IMR-90 (cell line): ENCODE results near the gene COL9A3. TPM values are rescaled to one million over a fixed set of nuclear protein-coding genes. Genes with fewer than 3 reads are reported as not detected.

Experiments used
- ATAC-seq: fragments of 200-7000 bp; cut with Tn5 transposase; 2 replicates; pipeline ENCODE4 v1.9.1; 2020; ENCODE audit warnings: low read depth, mild to moderate bottlenecking, moderate library complexity
- BruUV-seq: library from RNA; stranded (reverse); fragments of 400-500 nt; replicated peaks from 2 replicates; lab custom pipeline; 2021; lab: Mats Ljungman, UMichigan
- CTCF ChIA-PET: fragments of 300-600 bp; formaldehyde crosslinking; extraction: SDS; loops from one replicate; lab custom pipeline; 2021; ENCODE audit warnings: antibody characterized with exemption; lab: Yijun Ruan, JAX
- POLR2A ChIA-PET: fragments of 300-600 bp; sonication (Branson Sonifier 250); formaldehyde crosslinking; loops from one replicate; lab custom pipeline; 2022; ENCODE audit warnings: antibody characterized with exemption; ENCODE audit not compliant: unreplicated experiment; lab: Charles Lee
- DNase-seq: peaks from one replicate; pipeline ENCODE4 v3.0.0; 2013
- H2AFZ ChIP-seq: replicated peaks from 2 replicates; pipeline ENCODE3; 2013; ENCODE audit warnings: low read length, mild to moderate bottlenecking; ENCODE audit not compliant: poor library complexity
- H2AK5ac ChIP-seq: 2 replicates; pipeline ENCODE4 v1.6.1; 2013; ENCODE audit warnings: low read depth, low read length, inconsistent platforms
- H2AK9ac ChIP-seq: replicated peaks from 2 replicates; pipeline ENCODE3; 2013; ENCODE audit warnings: mild to moderate bottlenecking, low read depth, low read length, moderate library complexity; ENCODE audit not compliant: poor library complexity
- H2BK120ac ChIP-seq: 2 replicates; pipeline ENCODE4 v1.6.1; 2013; ENCODE audit warnings: low read depth, low read length, inconsistent platforms
- H2BK15ac ChIP-seq: 3 replicates; pipeline ENCODE4 v1.6.1; 2013; ENCODE audit warnings: low read depth, low read length, inconsistent platforms
- H2BK20ac ChIP-seq: 2 replicates; pipeline ENCODE4 v1.6.1; 2013; ENCODE audit warnings: low read depth, mild to moderate bottlenecking, inconsistent platforms, low read length, moderate library complexity
- H2BK5ac ChIP-seq: 2 replicates; pipeline ENCODE4 v1.6.1; 2013; ENCODE audit warnings: mild to moderate bottlenecking, low read depth, low read length, inconsistent platforms; ENCODE audit not compliant: poor library complexity, severe bottlenecking
- H3K14ac ChIP-seq: replicated peaks from 2 replicates; pipeline ENCODE4 v1.6.1; 2013; ENCODE audit warnings: low read depth, low read length, inconsistent platforms
- H3K18ac ChIP-seq: 2 replicates; pipeline ENCODE4 v1.6.1; 2013; ENCODE audit warnings: low read depth, low read length, control low read depth
- H3K23ac ChIP-seq: 2 replicates; pipeline ENCODE4 v1.6.1; 2013; ENCODE audit warnings: low read depth, low read length, inconsistent platforms
- H3K27ac ChIP-seq: 2 replicates; pipeline ENCODE4 v1.5.1; 2013; ENCODE audit warnings: mild to moderate bottlenecking, control low read depth, low read length; ENCODE audit not compliant: insufficient read depth
- H3K27me3 ChIP-seq: 2 replicates; pipeline ENCODE4 v1.6.1; 2013; ENCODE audit warnings: low read length; ENCODE audit not compliant: control insufficient read depth, insufficient read depth
- H3K36me3 ChIP-seq: 2 replicates; pipeline ENCODE4 v1.6.1; 2013; ENCODE audit warnings: low read length, mixed read lengths; ENCODE audit not compliant: control insufficient read depth, insufficient read depth
- H3K4ac ChIP-seq: 2 replicates; pipeline ENCODE4 v1.6.1; 2013; ENCODE audit warnings: low read depth, low read length, inconsistent platforms
- H3K4me1 ChIP-seq: 2 replicates; pipeline ENCODE4 v1.6.1; 2013; ENCODE audit warnings: low read length, mixed read lengths; ENCODE audit not compliant: control insufficient read depth, insufficient read depth
- H3K4me2 ChIP-seq: 2 replicates; pipeline ENCODE4 v1.6.1; 2013; ENCODE audit warnings: low read depth, mild to moderate bottlenecking, control low read depth, low read length, moderate library complexity
- H3K4me3 ChIP-seq: 2 replicates; pipeline ENCODE4 v1.5.1; 2013; ENCODE audit warnings: low read depth, mild to moderate bottlenecking, control low read depth, low read length, moderate library complexity; ENCODE audit not compliant: insufficient read depth
- H3K56ac ChIP-seq: 2 replicates; pipeline ENCODE4 v1.6.1; 2013; ENCODE audit warnings: low read length, inconsistent platforms; ENCODE audit not compliant: insufficient read depth; ENCODE audit errors: extremely low read depth
- H3K79me1 ChIP-seq, 2 experiments: 2 replicates each; pipeline ENCODE4 v1.6.1; 2013; ENCODE audit warnings: low read length in 2 of 2, inconsistent platforms in 1 of 2, low read depth in 1 of 2
- H3K9ac ChIP-seq: 2 replicates; pipeline ENCODE4 v1.6.1; 2013; ENCODE audit warnings: low read depth, low read length, control low read depth
- H3K9me1 ChIP-seq: 2 replicates; pipeline ENCODE4 v1.6.1; 2013; ENCODE audit warnings: low read length, inconsistent platforms; ENCODE audit not compliant: insufficient read depth
- H3K9me3 ChIP-seq: 2 replicates; pipeline ENCODE4 v1.6.1; 2013; ENCODE audit warnings: low read length; ENCODE audit not compliant: control insufficient read depth, insufficient read depth
- H4K20me1 ChIP-seq: 2 replicates; pipeline ENCODE4 v1.6.1; 2013; ENCODE audit warnings: low read length, inconsistent platforms; ENCODE audit not compliant: insufficient read depth
- H4K5ac ChIP-seq: 2 replicates; pipeline ENCODE4 v1.6.1; 2013; ENCODE audit warnings: mild to moderate bottlenecking, low read depth, low read length, control low read depth
- H4K8ac ChIP-seq, 2 experiments: 2 replicates each; pipeline ENCODE4 v1.6.1; 2013; ENCODE audit warnings: low read depth in 2 of 2, low read length in 2 of 2, control low read depth in 1 of 2, inconsistent platforms in 1 of 2
- H4K91ac ChIP-seq: 2 replicates; pipeline ENCODE4 v1.6.1; 2013; ENCODE audit warnings: low read depth, low read length, inconsistent platforms; ENCODE audit not compliant: insufficient read depth
- BHLHE40 ChIP-seq: fragments of 150-350 bp; IDR thresholded peaks from 2 replicates; pipeline ENCODE4 v1.6.1; 2016; ENCODE audit warnings: mild to moderate bottlenecking, low read depth, low read length
- CEBPB ChIP-seq: IDR thresholded peaks from 2 replicates; pipeline ENCODE4 v1.6.1; 2012; ENCODE audit warnings: low read depth, low read length, improper control_type of control experiment
- CHD1 ChIP-seq: IDR thresholded peaks from 2 replicates; pipeline ENCODE4 v1.6.1; 2012; ENCODE audit warnings: low read depth, low read length, improper control_type of control experiment
- FOS ChIP-seq: fragments of 150-350 bp; IDR thresholded peaks from 2 replicates; pipeline ENCODE4 v1.6.1; 2016; ENCODE audit warnings: low read depth, low read length
- MAFK ChIP-seq: IDR thresholded peaks from 2 replicates; pipeline ENCODE4 v1.6.1; 2012; ENCODE audit warnings: low read depth, low read length, improper control_type of control experiment
- MAZ ChIP-seq: IDR thresholded peaks from 2 replicates; pipeline ENCODE4 v1.6.1; 2012; ENCODE audit warnings: low read depth, mild to moderate bottlenecking, low read length, improper control_type of control experiment, moderate library complexity, borderline replicate concordance
- MXI1 ChIP-seq: IDR thresholded peaks from 2 replicates; pipeline ENCODE4 v1.6.1; 2012; ENCODE audit warnings: low read depth, mild to moderate bottlenecking, low read length, moderate library complexity, borderline replicate concordance
- NFE2L2 ChIP-seq: fragments of 150-350 bp; IDR thresholded peaks from 2 replicates; pipeline ENCODE4 v1.6.1; 2016; ENCODE audit warnings: low read depth, mild to moderate bottlenecking, low read length
- POLR2A ChIP-seq: IDR thresholded peaks from 2 replicates; pipeline ENCODE4 v1.6.1; 2012; ENCODE audit warnings: mild to moderate bottlenecking, low read depth, low read length
- RAD21 ChIP-seq: IDR thresholded peaks from 2 replicates; pipeline ENCODE4 v1.6.1; 2012; ENCODE audit warnings: low read length, improper control_type of control experiment
- RCOR1 ChIP-seq: IDR thresholded peaks from 2 replicates; pipeline ENCODE4 v1.6.1; 2012; ENCODE audit warnings: mild to moderate bottlenecking, low read length, improper control_type of control experiment; ENCODE audit not compliant: insufficient replicate concordance
- RFX5 ChIP-seq: IDR thresholded peaks from 2 replicates; pipeline ENCODE4 v1.8.0; 2012; ENCODE audit warnings: low read depth, mild to moderate bottlenecking, low read length, moderate library complexity
- SMC3 ChIP-seq: fragments of 150-350 bp; IDR thresholded peaks from 2 replicates; pipeline ENCODE4 v1.6.1; 2016; ENCODE audit warnings: low read depth, mild to moderate bottlenecking, antibody characterized with exemption, low read length, moderate library complexity
- WGBS, 2 experiments: methylation state at CpG; one replicate each; pipeline versions ENCODE4 v1.1.5 to v1.1.7; 2013; ENCODE audit warnings: missing lambda C conversion rate in 2 of 2; ENCODE audit not compliant: insufficient read length in 1 of 2; ENCODE audit errors: extremely low coverage in 2 of 2; 5-methylcytosine and 5-hydroxymethylcytosine counted together
- dilution Hi-C: fragments of 300-500 bp; cut with HindIII; formaldehyde crosslinking; loops from one replicate; pipeline ENCODE4 v1.14.3; 2018; ENCODE audit warnings: low sequenced_read_pairs; ENCODE audit not compliant: unreplicated experiment
- in situ Hi-C: fragments of 300-500 bp; cut with MboI; formaldehyde crosslinking; loops from 3 replicates; pipeline ENCODE4 v1.14.3; 2019; ENCODE audit warnings: low sequenced_read_pairs, inconsistent platforms, mixed read lengths
- intact Hi-C: fragments of 100-400 bp; cut with micrococcal nuclease; formaldehyde crosslinking; loops from 2 replicates; pipeline ENCODE4 v1.10.0; 2022
- polyA plus RNA-seq, 3 experiments: library from polyadenylated mRNA; depleted of rRNA; stranded (reverse); fragments of >200 nt; gene quantifications; 2 replicates each; pipeline ENCODE4 v1.2.3, GENCODE V29; 2012; ENCODE audit warnings: low replicate concordance in 1 of 3
- total RNA-seq: library from RNA; depleted of rRNA; stranded (reverse); fragments of >200 nt; gene quantifications from 2 replicates; pipeline ENCODE4 v1.2.3, GENCODE V29; 2012
- TF ChIP-seq, protein P1 (sequence below): fragments of 150-350 bp; IDR thresholded peaks from 2 replicates; pipeline ENCODE4 v1.6.1; 2017; ENCODE audit warnings: mild to moderate bottlenecking, antibody characterized with exemption, low read length, low read depth
- TF ChIP-seq, protein P2 (sequence below): fragments of 150-350 bp; IDR thresholded peaks from 2 replicates; pipeline ENCODE4 v1.6.1; 2016; ENCODE audit warnings: low read depth, mild to moderate bottlenecking, low read length, moderate library complexity, borderline replicate concordance
- TF ChIP-seq, protein P3 (sequence below): conservative IDR thresholded peaks from 2 replicates; pipeline ENCODE4 v1.5.1; 2012; ENCODE audit warnings: mild to moderate bottlenecking, low read depth, low read length, improper control_type of control experiment

Gene COL9A3
- total and polyA plus RNA-seq, 2 of the 4 experiments (the other 2 are of a cell fraction), result 0.36 to 1.4 TPM

DNA sequence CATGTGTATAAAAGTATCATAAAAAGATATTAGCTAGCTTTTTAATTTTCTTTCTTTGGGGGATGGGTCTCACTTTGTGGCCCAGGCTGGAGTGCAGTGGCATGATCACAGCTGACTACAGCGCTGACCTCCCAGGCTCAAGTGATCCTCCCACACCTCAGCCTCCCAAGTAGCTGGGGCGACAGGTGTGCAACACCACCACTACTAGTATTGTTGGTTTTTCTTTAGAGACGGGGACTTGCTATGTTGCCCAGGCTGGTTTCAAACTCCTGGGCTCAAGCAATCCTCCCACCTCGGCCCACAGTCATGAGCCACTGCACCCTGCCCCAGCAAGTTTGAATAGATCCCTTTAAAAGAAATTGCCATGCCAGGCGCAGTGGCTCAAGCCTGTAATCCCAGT, 38.3 kb downstream of the COL9A3 start:
- CTCF ChIA-PET, result no interaction called here
- H2BK15ac ChIP-seq, result no peak overlapping the region
- no peak for DNase-seq
- no peak overlapping the region for H4K8ac ChIP-seq
- peaks cover 19% of the 10 kb centered on the region; the same call in 1 of the 2 replicates for H4K20me1 ChIP-seq
- no peak for TF ChIP-seq CHD1
- no peak for TF ChIP-seq SMC3
- TF ChIP-seq NFE2L2, result no peak
- no peak for TF ChIP-seq CEBPB
- no peak for TF ChIP-seq BHLHE40
- no peak for TF ChIP-seq RFX5
- no peak for TF ChIP-seq FOS
- TF ChIP-seq, protein P1, sequence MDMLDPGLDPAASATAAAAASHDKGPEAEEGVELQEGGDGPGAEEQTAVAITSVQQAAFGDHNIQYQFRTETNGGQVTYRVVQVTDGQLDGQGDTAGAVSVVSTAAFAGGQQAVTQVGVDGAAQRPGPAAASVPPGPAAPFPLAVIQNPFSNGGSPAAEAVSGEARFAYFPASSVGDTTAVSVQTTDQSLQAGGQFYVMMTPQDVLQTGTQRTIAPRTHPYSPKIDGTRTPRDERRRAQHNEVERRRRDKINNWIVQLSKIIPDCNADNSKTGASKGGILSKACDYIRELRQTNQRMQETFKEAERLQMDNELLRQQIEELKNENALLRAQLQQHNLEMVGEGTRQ, result no peak
- TF ChIP-seq, protein P2, sequence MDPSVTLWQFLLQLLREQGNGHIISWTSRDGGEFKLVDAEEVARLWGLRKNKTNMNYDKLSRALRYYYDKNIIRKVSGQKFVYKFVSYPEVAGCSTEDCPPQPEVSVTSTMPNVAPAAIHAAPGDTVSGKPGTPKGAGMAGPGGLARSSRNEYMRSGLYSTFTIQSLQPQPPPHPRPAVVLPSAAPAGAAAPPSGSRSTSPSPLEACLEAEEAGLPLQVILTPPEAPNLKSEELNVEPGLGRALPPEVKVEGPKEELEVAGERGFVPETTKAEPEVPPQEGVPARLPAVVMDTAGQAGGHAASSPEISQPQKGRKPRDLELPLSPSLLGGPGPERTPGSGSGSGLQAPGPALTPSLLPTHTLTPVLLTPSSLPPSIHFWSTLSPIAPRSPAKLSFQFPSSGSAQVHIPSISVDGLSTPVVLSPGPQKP, result no peak
- no peak for TF ChIP-seq MXI1
- TF ChIP-seq, protein P3, sequence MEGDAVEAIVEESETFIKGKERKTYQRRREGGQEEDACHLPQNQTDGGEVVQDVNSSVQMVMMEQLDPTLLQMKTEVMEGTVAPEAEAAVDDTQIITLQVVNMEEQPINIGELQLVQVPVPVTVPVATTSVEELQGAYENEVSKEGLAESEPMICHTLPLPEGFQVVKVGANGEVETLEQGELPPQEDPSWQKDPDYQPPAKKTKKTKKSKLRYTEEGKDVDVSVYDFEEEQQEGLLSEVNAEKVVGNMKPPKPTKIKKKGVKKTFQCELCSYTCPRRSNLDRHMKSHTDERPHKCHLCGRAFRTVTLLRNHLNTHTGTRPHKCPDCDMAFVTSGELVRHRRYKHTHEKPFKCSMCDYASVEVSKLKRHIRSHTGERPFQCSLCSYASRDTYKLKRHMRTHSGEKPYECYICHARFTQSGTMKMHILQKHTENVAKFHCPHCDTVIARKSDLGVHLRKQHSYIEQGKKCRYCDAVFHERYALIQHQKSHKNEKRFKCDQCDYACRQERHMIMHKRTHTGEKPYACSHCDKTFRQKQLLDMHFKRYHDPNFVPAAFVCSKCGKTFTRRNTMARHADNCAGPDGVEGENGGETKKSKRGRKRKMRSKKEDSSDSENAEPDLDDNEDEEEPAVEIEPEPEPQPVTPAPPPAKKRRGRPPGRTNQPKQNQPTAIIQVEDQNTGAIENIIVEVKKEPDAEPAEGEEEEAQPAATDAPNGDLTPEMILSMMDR, result no peak
- no peak for TF ChIP-seq MAZ
- no peak for TF ChIP-seq RAD21
- no peak for TF ChIP-seq RCOR1
- no peak for TF ChIP-seq POLR2A
- no peak for TF ChIP-seq MAFK
- H3K27me3 ChIP-seq, result no peaks in the 10 kb centered on the region
- POLR2A ChIA-PET, result no interaction called here
- H2BK5ac ChIP-seq, result no peak overlapping the region
- H3K9ac ChIP-seq, result no peak overlapping the region
- H3K4me1 ChIP-seq, result no peaks in the 10 kb centered on the region
- dilution Hi-C loops (no loop called here), intact Hi-C loops (no loop called here), in situ Hi-C loops (no loop called here)
- H3K9me1 ChIP-seq, result peaks cover 4% of the 10 kb centered on the region; the same call in 1 of the 2 replicates
- no peaks in the 10 kb centered on the region for H3K9me3 ChIP-seq
- H3K18ac ChIP-seq, result no peak overlapping the region
- H2BK20ac ChIP-seq, result no peak overlapping the region
- H3K4me3 ChIP-seq, result no peak overlapping the region
- no peak overlapping the region for H3K23ac ChIP-seq
- H4K91ac ChIP-seq, result no peak overlapping the region
- no peak overlapping the region for H4K5ac ChIP-seq
- H3K27ac ChIP-seq, result no peak overlapping the region
- no peak overlapping the region for H3K4ac ChIP-seq
- H2AFZ ChIP-seq, result no peak overlapping the region
- H3K14ac ChIP-seq, result no peak overlapping the region
- WGBS, 2 experiments, result 83% methylated on average over 1 of the region's 5 CpGs; no CpG with 5 or more reads in 1 of the 2 experiments
- H2BK120ac ChIP-seq, result no peak overlapping the region
- no peak for ATAC-seq
- H2AK9ac ChIP-seq, result no peak overlapping the region
- peaks cover 27% of the 10 kb centered on the region for H3K36me3 ChIP-seq
- no TSS peak for BruUV-seq
- H3K56ac ChIP-seq, result no peak overlapping the region
- H3K4me2 ChIP-seq, result no peak overlapping the region
- no peak overlapping the region for H2AK5ac ChIP-seq
- peaks cover 21 to 56% of the 10 kb centered on the region in 2 experiments for H3K79me1 ChIP-seq
